ENCODE data around the gene CCL26.

CCL26 gene

GRCh38 chr7:75738975-75739795 is 32.8 kb downstream of the CCL26 start:
- peak; percentile 100 for DNase-seq (ENCODE audit: low spot score)
- TF ChIP-seq CTCF (IDR thresholded peaks at IDR 0.05; ENCODE audit: extremely low read depth, insufficient read depth, missing control alignments), result no peak
- in situ Hi-C loops (cut with MboI; ENCODE audit: low pct_unique_long_range_greater_than_20kb, low sequenced_read_pairs, unreplicated experiment), result no loop called here

DNA sequence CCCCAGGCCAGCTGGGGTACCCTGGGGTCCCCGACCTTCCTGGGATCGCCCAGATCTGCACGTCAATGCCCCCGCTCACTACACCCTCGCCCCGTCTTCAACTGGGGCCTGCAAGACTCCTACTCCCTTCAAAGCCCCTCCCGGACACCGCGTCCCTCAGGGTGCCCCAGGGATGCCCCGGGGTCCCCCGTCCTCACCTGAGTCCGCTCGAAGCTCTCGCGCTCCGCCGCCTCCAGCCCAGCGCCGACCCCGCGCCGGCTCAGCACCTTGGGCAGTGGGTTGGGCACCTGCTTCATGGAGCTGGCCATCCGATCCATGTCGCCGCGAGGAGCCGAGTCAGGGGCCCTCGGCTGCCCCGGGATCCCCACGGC is 33.4 kb downstream of the CCL26 start, which contains the start of gene HIP1:
HIP1 (minus strand) TSS at position 338 of the 371 bp plus-strand sequence; CDS start at position 317, 21 bp downstream.
- no peak for DNase-seq (ENCODE audit: low spot score)
- no peak for TF ChIP-seq CTCF (IDR thresholded peaks at IDR 0.05; ENCODE audit: extremely low read depth, insufficient read depth, missing control alignments)
- in situ Hi-C loops (cut with MboI; ENCODE audit: low pct_unique_long_range_greater_than_20kb, low sequenced_read_pairs, unreplicated experiment), result no loop called here

DNA sequence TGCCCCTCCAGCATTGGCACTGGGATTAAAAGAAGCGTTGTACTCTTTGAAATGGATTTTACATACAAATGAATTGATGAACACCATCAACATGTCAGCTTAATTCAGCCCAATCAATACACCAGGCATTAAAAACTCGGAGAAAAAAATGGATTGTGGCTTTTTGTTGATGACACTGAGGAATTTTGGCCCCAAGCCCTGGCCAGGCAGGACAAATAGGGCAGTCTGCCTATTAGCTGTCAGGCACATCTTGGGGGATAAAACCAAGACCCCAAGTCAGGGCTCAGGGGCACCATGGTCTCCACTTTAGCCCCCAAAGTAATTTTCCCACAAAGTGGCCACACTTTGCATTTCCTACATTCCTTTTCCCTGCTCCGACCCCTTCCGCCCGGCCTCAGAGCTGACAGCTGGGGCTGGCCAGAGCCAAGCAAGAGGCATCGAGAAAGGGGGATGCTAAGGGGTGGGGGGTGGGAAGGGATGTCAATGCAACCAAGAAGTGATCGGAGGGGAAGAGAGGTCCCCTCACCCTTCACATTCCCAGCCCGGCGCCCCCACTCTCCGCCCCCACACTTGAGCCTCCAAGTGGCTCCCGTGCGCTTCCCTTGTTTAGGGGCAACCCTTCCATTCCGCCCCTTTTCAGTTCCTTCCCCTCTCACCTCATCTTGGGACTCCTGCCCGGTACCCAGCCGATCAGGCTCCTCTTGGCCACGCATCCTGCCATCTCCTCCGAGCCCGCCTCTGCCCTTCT is 34.0 kb downstream of the CCL26 start:
- TF ChIP-seq CTCF (IDR thresholded peaks at IDR 0.05; ENCODE audit: extremely low read depth, insufficient read depth, missing control alignments), result no peak
- no peak for DNase-seq (ENCODE audit: low spot score)
- in situ Hi-C loops (cut with MboI; ENCODE audit: low pct_unique_long_range_greater_than_20kb, low sequenced_read_pairs, unreplicated experiment), result no loop called here

- in situ Hi-C loops (cut with MboI; ENCODE audit: low pct_unique_long_range_greater_than_20kb, low sequenced_read_pairs, unreplicated experiment), result no loop called here
- no peak for DNase-seq (ENCODE audit: low spot score)
- TF ChIP-seq CTCF (IDR thresholded peaks at IDR 0.05; ENCODE audit: extremely low read depth, insufficient read depth, missing control alignments), result no peak
Observed at GRCh38 chr7:75735581-75736350, 36.2 kb downstream of the CCL26 start.

- DNase-seq (ENCODE audit: low spot score), result no peak
- in situ Hi-C loops (cut with MboI; ENCODE audit: low pct_unique_long_range_greater_than_20kb, low sequenced_read_pairs, unreplicated experiment), result no loop called here
Observed at GRCh38 chr7:75734586-75735458, 37.2 kb downstream of the CCL26 start.

More at GRCh38 chr7:75734586-75735458, 37.2 kb downstream of the CCL26 start:
- TF ChIP-seq CTCF (IDR thresholded peaks at IDR 0.05; ENCODE audit: extremely low read depth, insufficient read depth, missing control alignments), result no peak
